ENCODE data around the gene NCOA4. TPM values are rescaled to one million over a fixed set of nuclear protein-coding genes. Genes with fewer than 3 reads are reported as not detected.

The NCOA4 gene
- total RNA-seq, 2 donors from 2014 or later: 132 to 192 TPM

- H3K27me3 ChIP-seq: no peaks in the 10 kb centered on the region
- DNase-seq: no peak
- no peak overlapping the region for H3K9ac ChIP-seq (ENCODE audit: low read depth in 2 of 2, low read length in 2 of 2)
- H3K4me1 ChIP-seq: no peaks in the 10 kb centered on the region
- H3K4me3 ChIP-seq: no peak overlapping the region
- no peaks in the 10 kb centered on the region for H3K36me3 ChIP-seq
- intact Hi-C loops (cut with DNase I): no loop called here
- H3K9me3 ChIP-seq: no peaks in the 10 kb centered on the region
- H3K27ac ChIP-seq: no peak overlapping the region
- TF ChIP-seq, protein P1, sequence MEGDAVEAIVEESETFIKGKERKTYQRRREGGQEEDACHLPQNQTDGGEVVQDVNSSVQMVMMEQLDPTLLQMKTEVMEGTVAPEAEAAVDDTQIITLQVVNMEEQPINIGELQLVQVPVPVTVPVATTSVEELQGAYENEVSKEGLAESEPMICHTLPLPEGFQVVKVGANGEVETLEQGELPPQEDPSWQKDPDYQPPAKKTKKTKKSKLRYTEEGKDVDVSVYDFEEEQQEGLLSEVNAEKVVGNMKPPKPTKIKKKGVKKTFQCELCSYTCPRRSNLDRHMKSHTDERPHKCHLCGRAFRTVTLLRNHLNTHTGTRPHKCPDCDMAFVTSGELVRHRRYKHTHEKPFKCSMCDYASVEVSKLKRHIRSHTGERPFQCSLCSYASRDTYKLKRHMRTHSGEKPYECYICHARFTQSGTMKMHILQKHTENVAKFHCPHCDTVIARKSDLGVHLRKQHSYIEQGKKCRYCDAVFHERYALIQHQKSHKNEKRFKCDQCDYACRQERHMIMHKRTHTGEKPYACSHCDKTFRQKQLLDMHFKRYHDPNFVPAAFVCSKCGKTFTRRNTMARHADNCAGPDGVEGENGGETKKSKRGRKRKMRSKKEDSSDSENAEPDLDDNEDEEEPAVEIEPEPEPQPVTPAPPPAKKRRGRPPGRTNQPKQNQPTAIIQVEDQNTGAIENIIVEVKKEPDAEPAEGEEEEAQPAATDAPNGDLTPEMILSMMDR (IDR thresholded peaks at IDR 0.05): no peak
Measured at GRCh38 chr10:46048152-46048551, 17.7 kb upstream of the NCOA4 start.

- Histone ChIP-seq H3K4me3 (no peak within 1 kb of the TSS), H3K9me3 (no peaks in the 10 kb centered on the region), H3K27ac (no peak within 1 kb of the TSS), H3K27me3 (no peaks in the 10 kb centered on the region), H3K36me3 (no peaks in the 10 kb centered on the region), H3K9ac (ENCODE audit: low read depth in 2 of 2, low read length in 2 of 2) (no peak within 1 kb of the TSS), H3K4me1 (no peaks in the 10 kb centered on the region)
- DNase-seq: no peak
- intact Hi-C loops (cut with DNase I): no loop called here
- TF ChIP-seq, protein P1 (IDR thresholded peaks at IDR 0.05): no peak
Measured at GRCh38 chr10:46046261-46046660, 15.8 kb upstream of the NCOA4 start, which contains the start of gene MSMB. Gene MSMB (minus strand): TSS chr10:46046269. CDS start chr10:46046237, 32 bp downstream.

DNA sequence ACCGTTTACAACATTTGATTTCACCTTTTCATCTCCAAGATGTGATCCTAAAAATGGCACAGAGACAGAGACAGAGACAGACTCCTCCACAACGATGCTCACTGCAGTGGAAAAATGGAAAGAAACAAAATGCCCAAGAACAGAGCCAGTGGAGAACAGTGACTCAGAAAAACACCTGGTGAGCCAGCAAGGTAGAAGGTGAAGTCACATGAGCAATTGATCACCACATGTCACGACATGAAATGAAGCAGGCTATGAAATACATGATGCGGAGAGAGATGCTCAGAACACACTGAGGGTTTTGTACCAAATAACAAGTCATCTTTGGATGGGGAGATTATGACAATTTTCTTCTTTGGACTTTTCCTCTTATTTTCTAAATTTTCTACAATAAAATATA is 12.1 kb upstream of the NCOA4 start:
- Histone ChIP-seq H3K9ac (ENCODE audit: low read depth in 2 of 2, low read length in 2 of 2) (no peak overlapping the region), H3K9me3 (no peaks in the 10 kb centered on the region), H3K27ac (no peak overlapping the region), H3K4me3 (no peak overlapping the region), H3K4me1 (no peaks in the 10 kb centered on the region), H3K27me3 (no peaks in the 10 kb centered on the region), H3K36me3 (no peaks in the 10 kb centered on the region)
- DNase-seq: no peak
- intact Hi-C loops (cut with DNase I): no loop called here
- TF ChIP-seq, protein P1 (IDR thresholded peaks at IDR 0.05): no peak

- TF ChIP-seq, protein P1 (IDR thresholded peaks at IDR 0.05): no peak
- DNase-seq: no peak
- H3K4me3 ChIP-seq: no peak overlapping the region
- H3K9ac ChIP-seq (ENCODE audit: low read depth in 2 of 2, low read length in 2 of 2): no peak overlapping the region
- H3K36me3 ChIP-seq: no peaks in the 10 kb centered on the region
- intact Hi-C loops (cut with DNase I): no loop called here
- H3K9me3 ChIP-seq: no peaks in the 10 kb centered on the region
- H3K27me3 ChIP-seq: no peaks in the 10 kb centered on the region
- no peak overlapping the region for H3K27ac ChIP-seq
- H3K4me1 ChIP-seq: no peaks in the 10 kb centered on the region
Measured at GRCh38 chr10:46040004-46040403, 9.6 kb upstream of the NCOA4 start.

GRCh38 chr10:46037107-46037825 is 6.8 kb upstream of the NCOA4 start:
- Histone ChIP-seq H3K9me3 (no peaks in the 10 kb centered on the region), H3K27me3 (no peaks in the 10 kb centered on the region), H3K4me3 (no peak overlapping the region), H3K9ac (ENCODE audit: low read depth in 2 of 2, low read length in 2 of 2) (no peak overlapping the region), H3K36me3 (no peaks in the 10 kb centered on the region), H3K4me1 (no peaks in the 10 kb centered on the region), H3K27ac (no peak overlapping the region)
- no peak for DNase-seq
- intact Hi-C loops (cut with DNase I): no loop called here
- TF ChIP-seq, protein P1 (IDR thresholded peaks at IDR 0.05): no peak

Data from colonic mucosa (tissue), 4 donors.